ENCODE data around the gene GCNT1.

DNA sequence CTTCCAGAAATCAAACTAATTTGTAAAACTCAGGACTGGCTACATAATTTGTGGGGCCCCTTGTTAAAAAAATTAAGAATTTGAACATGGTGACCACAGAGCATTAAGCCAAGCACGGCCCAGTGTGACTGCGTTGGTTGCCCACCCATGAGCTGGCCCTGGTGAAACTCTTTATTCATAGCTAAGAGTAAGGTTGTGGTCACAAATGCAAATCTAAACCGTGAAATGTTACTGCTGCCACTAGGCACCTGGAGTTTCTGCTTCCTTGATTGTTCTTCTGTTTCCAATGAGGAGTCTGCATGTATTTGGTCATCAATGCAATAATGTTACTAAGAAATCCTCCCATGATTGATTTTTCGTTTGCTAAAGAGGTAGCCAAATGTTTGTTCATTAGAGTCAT is 4.2 kb downstream of the GCNT1 start:
- no peak for TF ChIP-seq ZNF232 (CRISPR knock-in tag; IDR thresholded peaks at IDR 0.05; ENCODE audit: borderline replicate concordance)
- no peak for TF ChIP-seq POLR2AphosphoS5 (IDR thresholded peaks at IDR 0.05; ENCODE audit: low read depth, low read length)
- no peak for TF ChIP-seq MAF1 (CRISPR knock-in tag; IDR thresholded peaks at IDR 0.05; ENCODE audit: borderline replicate concordance)
- TF ChIP-seq, protein P1, sequence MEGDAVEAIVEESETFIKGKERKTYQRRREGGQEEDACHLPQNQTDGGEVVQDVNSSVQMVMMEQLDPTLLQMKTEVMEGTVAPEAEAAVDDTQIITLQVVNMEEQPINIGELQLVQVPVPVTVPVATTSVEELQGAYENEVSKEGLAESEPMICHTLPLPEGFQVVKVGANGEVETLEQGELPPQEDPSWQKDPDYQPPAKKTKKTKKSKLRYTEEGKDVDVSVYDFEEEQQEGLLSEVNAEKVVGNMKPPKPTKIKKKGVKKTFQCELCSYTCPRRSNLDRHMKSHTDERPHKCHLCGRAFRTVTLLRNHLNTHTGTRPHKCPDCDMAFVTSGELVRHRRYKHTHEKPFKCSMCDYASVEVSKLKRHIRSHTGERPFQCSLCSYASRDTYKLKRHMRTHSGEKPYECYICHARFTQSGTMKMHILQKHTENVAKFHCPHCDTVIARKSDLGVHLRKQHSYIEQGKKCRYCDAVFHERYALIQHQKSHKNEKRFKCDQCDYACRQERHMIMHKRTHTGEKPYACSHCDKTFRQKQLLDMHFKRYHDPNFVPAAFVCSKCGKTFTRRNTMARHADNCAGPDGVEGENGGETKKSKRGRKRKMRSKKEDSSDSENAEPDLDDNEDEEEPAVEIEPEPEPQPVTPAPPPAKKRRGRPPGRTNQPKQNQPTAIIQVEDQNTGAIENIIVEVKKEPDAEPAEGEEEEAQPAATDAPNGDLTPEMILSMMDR (CRISPR knock-in tag; IDR thresholded peaks at IDR 0.05): no peak
